Astrocyte of the spinal cord (primary cell): ENCODE results near the gene ERG.

Experiments used
- DNase-seq: peaks from one replicate; pipeline ENCODE4 v3.0.0; 2011; ENCODE audit warnings: low read depth, low spot score
- H3K4me3 ChIP-seq: 2 replicates; pipeline ENCODE4 v1.5.1; 2011; ENCODE audit warnings: low read depth, mild to moderate bottlenecking, low read length, moderate library complexity
- in situ Hi-C: cut with HindIII; loops from 2 replicates; pipeline ENCODE4 v1.10.0; 2017; ENCODE audit warnings: low sequenced_read_pairs
- TF ChIP-seq, protein P1 (sequence below): IDR thresholded peaks from 2 replicates; pipeline ENCODE4 v1.5.1; 2012; ENCODE audit warnings: low read depth, mild to moderate bottlenecking, low read length, inconsistent platforms

Gene ERG

DNA sequence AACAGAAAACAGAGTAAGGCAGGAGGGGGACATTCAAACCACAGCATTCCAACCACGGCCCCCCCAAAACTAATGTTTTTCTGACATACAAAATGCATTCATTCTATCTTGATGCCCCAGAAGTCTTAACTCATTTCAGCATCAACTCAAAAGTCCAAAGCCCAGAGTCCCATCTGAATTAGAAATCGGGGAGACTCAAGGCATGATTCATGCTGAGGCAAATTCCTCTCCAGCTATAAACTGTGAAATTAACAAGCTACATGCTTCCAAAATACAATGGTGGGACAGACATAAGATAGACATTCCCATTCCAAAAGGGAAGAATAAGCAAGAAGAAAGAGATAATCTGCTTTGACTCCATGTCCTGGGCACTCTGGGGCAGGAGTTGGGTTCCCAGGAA lies 167.6 kb downstream of the ERG start:
- TF ChIP-seq, protein P1, sequence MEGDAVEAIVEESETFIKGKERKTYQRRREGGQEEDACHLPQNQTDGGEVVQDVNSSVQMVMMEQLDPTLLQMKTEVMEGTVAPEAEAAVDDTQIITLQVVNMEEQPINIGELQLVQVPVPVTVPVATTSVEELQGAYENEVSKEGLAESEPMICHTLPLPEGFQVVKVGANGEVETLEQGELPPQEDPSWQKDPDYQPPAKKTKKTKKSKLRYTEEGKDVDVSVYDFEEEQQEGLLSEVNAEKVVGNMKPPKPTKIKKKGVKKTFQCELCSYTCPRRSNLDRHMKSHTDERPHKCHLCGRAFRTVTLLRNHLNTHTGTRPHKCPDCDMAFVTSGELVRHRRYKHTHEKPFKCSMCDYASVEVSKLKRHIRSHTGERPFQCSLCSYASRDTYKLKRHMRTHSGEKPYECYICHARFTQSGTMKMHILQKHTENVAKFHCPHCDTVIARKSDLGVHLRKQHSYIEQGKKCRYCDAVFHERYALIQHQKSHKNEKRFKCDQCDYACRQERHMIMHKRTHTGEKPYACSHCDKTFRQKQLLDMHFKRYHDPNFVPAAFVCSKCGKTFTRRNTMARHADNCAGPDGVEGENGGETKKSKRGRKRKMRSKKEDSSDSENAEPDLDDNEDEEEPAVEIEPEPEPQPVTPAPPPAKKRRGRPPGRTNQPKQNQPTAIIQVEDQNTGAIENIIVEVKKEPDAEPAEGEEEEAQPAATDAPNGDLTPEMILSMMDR = no peak
- in situ Hi-C loops = no loop called here
- no peak overlapping the region for H3K4me3 ChIP-seq
- no peak for DNase-seq
